ENCODE results near the gene C1QL4.
A peak's percentile ranks its signal among the peaks of the same experiment; 100 is the strongest.

C1QL4 gene

DNA sequence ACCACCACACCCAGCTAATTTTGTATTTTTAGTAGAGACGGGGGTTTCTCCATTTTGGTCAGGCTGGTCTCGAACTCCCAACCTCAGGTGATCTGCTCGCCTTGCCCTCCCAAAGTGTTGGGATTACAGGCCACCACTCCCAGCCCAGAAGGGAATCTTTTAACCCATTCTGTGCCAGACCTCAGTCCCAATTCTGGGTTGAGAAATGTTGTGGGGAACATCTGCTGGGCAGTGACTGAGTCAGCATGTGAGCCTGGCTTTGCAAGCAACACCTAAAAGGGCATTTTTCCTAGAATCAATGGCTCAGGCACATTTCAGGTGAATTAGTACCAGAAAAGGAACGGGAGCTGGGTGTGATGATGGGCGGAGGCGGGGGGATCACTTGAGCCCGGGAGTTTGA is 22.7 kb upstream of the C1QL4 start:
- TF ChIP-seq, protein P1, sequence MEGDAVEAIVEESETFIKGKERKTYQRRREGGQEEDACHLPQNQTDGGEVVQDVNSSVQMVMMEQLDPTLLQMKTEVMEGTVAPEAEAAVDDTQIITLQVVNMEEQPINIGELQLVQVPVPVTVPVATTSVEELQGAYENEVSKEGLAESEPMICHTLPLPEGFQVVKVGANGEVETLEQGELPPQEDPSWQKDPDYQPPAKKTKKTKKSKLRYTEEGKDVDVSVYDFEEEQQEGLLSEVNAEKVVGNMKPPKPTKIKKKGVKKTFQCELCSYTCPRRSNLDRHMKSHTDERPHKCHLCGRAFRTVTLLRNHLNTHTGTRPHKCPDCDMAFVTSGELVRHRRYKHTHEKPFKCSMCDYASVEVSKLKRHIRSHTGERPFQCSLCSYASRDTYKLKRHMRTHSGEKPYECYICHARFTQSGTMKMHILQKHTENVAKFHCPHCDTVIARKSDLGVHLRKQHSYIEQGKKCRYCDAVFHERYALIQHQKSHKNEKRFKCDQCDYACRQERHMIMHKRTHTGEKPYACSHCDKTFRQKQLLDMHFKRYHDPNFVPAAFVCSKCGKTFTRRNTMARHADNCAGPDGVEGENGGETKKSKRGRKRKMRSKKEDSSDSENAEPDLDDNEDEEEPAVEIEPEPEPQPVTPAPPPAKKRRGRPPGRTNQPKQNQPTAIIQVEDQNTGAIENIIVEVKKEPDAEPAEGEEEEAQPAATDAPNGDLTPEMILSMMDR (IDR thresholded peaks at IDR 0.05; ENCODE audit: insufficient read depth, missing control alignments) = no peak
- FAIRE-seq (no peak), DNase-seq (ENCODE audit: insufficient read length, low spot score) (no peak)

DNA sequence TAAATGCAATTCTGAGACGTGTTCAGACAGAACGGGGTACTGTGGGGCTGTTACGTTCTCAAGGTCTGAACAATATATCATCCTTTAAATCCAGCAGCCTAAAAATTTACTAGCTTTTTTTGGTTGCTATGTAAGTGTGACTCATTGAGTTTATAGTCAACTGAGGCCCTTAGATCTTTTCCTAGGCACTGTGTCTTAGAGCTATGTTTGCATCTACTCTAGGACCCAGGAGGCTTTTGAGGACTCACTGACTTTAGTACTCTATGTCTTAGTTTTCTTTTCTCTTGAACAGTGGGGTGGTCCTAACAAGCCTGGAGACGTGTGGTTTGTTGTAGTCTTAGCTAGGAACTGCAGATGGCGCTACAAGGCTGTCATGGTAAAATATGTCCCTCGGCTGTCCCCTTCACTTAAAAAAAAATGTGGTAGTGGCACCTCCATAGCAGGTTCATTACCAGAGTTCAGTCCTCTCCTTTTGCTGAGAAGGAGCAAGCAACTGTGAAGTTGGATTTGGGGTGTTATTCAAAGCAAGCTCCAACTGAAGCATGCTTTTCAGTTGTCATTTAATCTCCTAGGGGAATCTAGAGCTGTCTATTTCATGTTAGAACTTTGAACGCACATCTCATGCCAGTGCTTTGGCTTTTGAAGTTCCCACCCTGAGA is 21.6 kb upstream of the C1QL4 start:
- no peak for DNase-seq (ENCODE audit: insufficient read length, low spot score)
- FAIRE-seq = peak; percentile 67
- TF ChIP-seq, protein P1 (IDR thresholded peaks at IDR 0.05; ENCODE audit: insufficient read depth, missing control alignments) = peak; percentile 88

DNA sequence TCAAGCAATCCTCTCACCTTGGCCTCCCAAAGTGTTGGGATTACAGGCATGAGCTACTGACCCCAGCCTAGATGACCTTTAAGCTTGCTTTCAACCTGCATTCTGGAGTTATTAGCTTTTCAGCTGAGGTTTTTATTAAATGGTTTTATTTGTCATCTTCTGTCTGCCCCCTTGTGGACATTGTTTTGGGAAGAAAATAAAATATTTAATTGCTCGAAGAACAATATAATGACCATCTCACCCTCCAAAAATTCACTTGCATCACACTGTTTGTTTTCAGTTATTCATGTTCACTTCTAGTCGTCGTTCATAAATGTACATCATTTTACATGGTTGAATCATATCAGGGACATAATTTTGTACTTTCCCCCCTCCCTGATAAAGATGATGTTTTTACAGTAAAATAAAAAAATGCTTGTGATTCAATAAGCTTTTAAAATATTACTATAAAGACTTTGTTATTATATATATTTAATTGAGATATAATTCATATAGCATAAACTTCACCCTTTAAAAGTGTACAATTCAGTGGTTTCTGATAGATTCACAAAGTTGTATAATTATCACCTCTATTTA is 20.2 kb upstream of the C1QL4 start:
- FAIRE-seq = no peak
- DNase-seq (ENCODE audit: insufficient read length, low spot score) = no peak
- TF ChIP-seq, protein P1 (IDR thresholded peaks at IDR 0.05; ENCODE audit: insufficient read depth, missing control alignments) = peak; percentile 49

DNA sequence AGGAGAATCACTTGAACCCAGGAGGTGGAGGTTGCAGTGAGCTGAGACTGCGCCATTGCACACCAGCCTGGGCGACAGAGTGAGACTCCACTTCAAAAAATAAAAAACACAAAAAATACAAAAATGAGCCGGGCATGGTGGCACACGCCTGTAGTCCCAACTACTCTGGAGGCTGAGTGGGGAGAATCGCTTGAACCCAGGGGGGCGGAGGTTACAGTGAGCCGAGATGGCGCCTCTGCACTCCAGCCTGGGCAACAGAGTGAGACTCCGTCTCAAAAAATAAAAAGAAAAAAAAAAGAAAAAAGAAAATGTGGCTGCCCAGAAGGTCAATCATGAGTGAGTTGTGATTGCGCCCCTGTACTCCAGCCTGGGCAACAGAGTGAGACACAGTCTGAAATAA is 18.9 kb upstream of the C1QL4 start:
- FAIRE-seq (no peak), DNase-seq (ENCODE audit: insufficient read length, low spot score) (no peak)
- TF ChIP-seq, protein P1 (IDR thresholded peaks at IDR 0.05; ENCODE audit: insufficient read depth, missing control alignments) = no peak

DNA sequence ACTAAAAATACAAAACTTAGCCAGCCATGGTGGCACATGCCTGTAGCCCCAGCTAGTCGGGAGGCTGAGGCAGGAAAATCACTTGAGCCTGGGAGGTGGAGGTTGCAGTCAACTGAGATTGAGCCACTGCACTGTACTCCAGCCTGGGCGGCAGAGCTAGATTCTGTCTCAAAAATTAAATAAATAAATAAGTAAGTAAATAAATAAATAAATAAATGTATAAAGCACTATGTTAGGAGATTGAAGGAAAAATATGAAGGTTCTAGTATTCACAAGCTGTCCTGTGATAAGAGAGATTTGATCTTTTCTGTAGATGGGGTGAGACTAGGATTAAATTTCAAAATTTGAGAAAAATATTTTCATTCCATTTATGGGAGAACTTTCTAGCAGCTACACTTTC is 15.4 kb upstream of the C1QL4 start:
- TF ChIP-seq, protein P1 (IDR thresholded peaks at IDR 0.05; ENCODE audit: insufficient read depth, missing control alignments) = no peak
- FAIRE-seq (no peak), DNase-seq (ENCODE audit: insufficient read length, low spot score) (no peak)

DNA sequence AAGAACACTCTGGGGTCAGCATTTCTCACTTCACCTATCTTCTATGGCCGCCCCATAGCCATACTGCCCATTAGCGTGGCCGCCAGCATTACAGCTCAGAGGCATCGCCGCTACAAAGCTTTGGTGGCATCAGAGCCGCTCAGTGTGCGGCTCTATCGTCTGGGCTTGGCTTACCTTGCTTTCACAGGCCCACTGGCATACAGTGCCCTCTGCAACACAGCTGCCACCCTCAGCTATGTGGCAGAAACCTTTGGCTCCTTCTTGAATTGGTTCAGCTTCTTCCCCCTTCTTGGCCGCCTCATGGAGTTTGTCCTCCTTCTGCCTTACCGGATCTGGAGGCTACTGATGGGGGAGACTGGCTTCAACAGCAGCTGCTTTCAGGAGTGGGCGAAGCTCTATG is 12.3 kb upstream of the C1QL4 start:
- no peak for FAIRE-seq
- DNase-seq (ENCODE audit: insufficient read length, low spot score) = no peak
- TF ChIP-seq, protein P1 (IDR thresholded peaks at IDR 0.05; ENCODE audit: insufficient read depth, missing control alignments) = no peak

DNA sequence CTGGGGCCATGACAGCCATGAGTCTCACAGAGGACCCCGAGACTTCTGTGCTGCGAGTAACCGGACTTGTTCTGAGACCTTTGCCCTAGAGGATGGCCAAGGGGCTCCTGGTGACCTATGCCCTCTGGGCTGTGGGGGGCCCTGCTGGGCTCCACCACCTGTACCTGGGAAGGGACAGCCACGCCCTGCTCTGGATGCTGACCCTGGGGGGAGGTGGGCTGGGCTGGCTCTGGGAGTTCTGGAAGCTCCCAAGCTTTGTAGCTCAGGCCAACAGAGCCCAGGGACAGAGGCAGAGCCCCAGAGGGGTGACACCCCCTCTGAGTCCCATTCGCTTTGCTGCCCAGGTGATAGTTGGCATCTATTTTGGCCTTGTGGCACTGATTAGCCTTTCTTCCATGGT is 11.8 kb upstream of the C1QL4 start:
- FAIRE-seq (no peak), DNase-seq (ENCODE audit: insufficient read length, low spot score) (no peak)
- TF ChIP-seq, protein P1 (IDR thresholded peaks at IDR 0.05; ENCODE audit: insufficient read depth, missing control alignments) = no peak

All from D721Med (cell line).